Omental fat pad (tissue), 4 donors: ENCODE results near the gene PABPC1L2A. TPM values are rescaled to one million over a fixed set of nuclear protein-coding genes. Genes with fewer than 3 reads are reported as not detected.
"Not testable (repeated sequence)": the region's sequence is repeated elsewhere in the genome, so short reads cannot be mapped to it uniquely, and the experiment has no call there.

Experiments used
- ATAC-seq: fragments of 150-250 bp; one replicate; pipeline ENCODE4 v1.9.1; 2016; ENCODE audit warnings: mild to moderate bottlenecking, moderate library complexity; ENCODE audit not compliant: low FRiP score
- DNase-seq: peaks from one replicate; pipeline ENCODE4 v3.0.0-alpha.2; 2019; ENCODE audit warnings: low spot score
- CTCF ChIP-seq, 3 donors: fragments of 450-650 bp; IDR thresholded peaks; one replicate each; pipeline ENCODE4 v1.5.1; 2016 to 2017; ENCODE audit warnings: antibody characterized with exemption in 3 of 3, mild to moderate bottlenecking in 3 of 3, moderate library complexity in 2 of 3
- total RNA-seq, 4 donors: library from RNA; depleted of rRNA; stranded (reverse); fragments of >200 nt; gene quantifications; one replicate each; pipeline ENCODE4 v1.1.0, GENCODE V29; 2016

The PABPC1L2A gene
- total RNA-seq, 4 donors from 2014 or later, result not detected

GRCh38 chrX:73068467-73069364 is 10.6 kb downstream of the PABPC1L2A start:
- no peak for ATAC-seq
- no peak for DNase-seq
- TF ChIP-seq CTCF (IDR thresholded peaks at IDR 0.05), result no peak

- ATAC-seq, DNase-seq: not testable (repeated sequence)
These were observed 11.4 kb downstream of the PABPC1L2A start for GRCh38 chrX:73067761-73068466.

GRCh38 chrX:73028876-73029275 is 50.4 kb downstream of the PABPC1L2A start:
- no peak for ATAC-seq
- no peak for TF ChIP-seq CTCF (IDR thresholded peaks at IDR 0.05)

More at GRCh38 chrX:73028876-73029275, 50.4 kb downstream of the PABPC1L2A start:
- no peak for DNase-seq

Other genes with a start within 250 kb of the PABPC1L2A start
- not detected for gene FAM236C, start 166.9 kb downstream of the PABPC1L2A start, total RNA-seq
- not detected for gene FAM236A, start 141.3 kb downstream of the PABPC1L2A start, total RNA-seq
- gene DMRTC1, start 135.7 kb downstream of the PABPC1L2A start, total RNA-seq, result not detected
- gene PABPC1L2B, start 76.6 kb downstream of the PABPC1L2A start, total RNA-seq, result not detected
- 1 to 10 TPM; 1.5 to 4.7 (median 3.9) TPM for gene NAP1L2, start 135.3 kb upstream of the PABPC1L2A start, total RNA-seq